HCT116 (cell line): ENCODE measurements around the gene POTEC. TPM values are rescaled to one million over a fixed set of nuclear protein-coding genes. Genes with fewer than 3 reads are reported as not detected.

Source experiments
- total RNA-seq: library from RNA; stranded (reverse); gene quantifications from one replicate; pipeline ENCODE4 v1.2.1, GENCODE V29; 2021; ENCODE audit not compliant: unreplicated experiment

Gene POTEC
- total RNA-seq, 1 experiment from 2014 or later: not detected

Other genes with a start within 250 kb of the POTEC start
- not detected for gene ANKRD30B, start 204.6 kb upstream of the POTEC start, total RNA-seq